C4-2B (cell line): Measurements from ENCODE around the gene GPR37L1.

ENCODE experiments used
- H3K27ac ChIP-seq: fragments of 450-650 bp; 2 replicates; pipeline ENCODE4 v1.5.1; 2017
- CTCF ChIP-seq: fragments of 450-650 bp; conservative IDR thresholded peaks from 2 replicates; pipeline ENCODE4 v1.5.1; 2017; ENCODE audit warnings: mild to moderate bottlenecking
- ZFX ChIP-seq: fragments of 450-650 bp; IDR thresholded peaks from 2 replicates; pipeline ENCODE4 v1.6.1; 2017

The GPR37L1 gene

GRCh38 chr1:202130816-202131522, 8.3 kb downstream of the GPR37L1 start:
- TF ChIP-seq ZFX, result no peak
- TF ChIP-seq CTCF, result no peak
- no peak overlapping the region for H3K27ac ChIP-seq

- H3K27ac ChIP-seq, result no peak overlapping the region; the same call in 1 of the 2 replicates
Observed at GRCh38 chr1:202131956-202132821, 9.5 kb downstream of the GPR37L1 start.

GRCh38 chr1:202133001-202133400, 10.3 kb downstream of the GPR37L1 start:
- no peak overlapping the region for H3K27ac ChIP-seq
- TF ChIP-seq CTCF, result no peak
- no peak for TF ChIP-seq ZFX

More at GRCh38 chr1:202131956-202132821, 9.5 kb downstream of the GPR37L1 start:
- TF ChIP-seq CTCF, result no peak
- TF ChIP-seq ZFX, result no peak

- TF ChIP-seq CTCF (no peak), ZFX (no peak)
- no peak overlapping the region for H3K27ac ChIP-seq
Observed at GRCh38 chr1:202133496-202133895, 10.8 kb downstream of the GPR37L1 start.

- H3K27ac ChIP-seq, result no peak overlapping the region
- TF ChIP-seq CTCF (no peak), ZFX (no peak)
Observed at GRCh38 chr1:202133989-202134388, 11.3 kb downstream of the GPR37L1 start.

- TF ChIP-seq CTCF (no peak), ZFX (no peak)
- H3K27ac ChIP-seq, result no peak overlapping the region
Observed at GRCh38 chr1:202134645-202135172, 12.0 kb downstream of the GPR37L1 start.

GRCh38 chr1:202135221-202135721, 12.6 kb downstream of the GPR37L1 start:
- H3K27ac ChIP-seq, result no peak overlapping the region
- peak; percentile 92 for TF ChIP-seq CTCF
- no peak for TF ChIP-seq ZFX
